ENCODE measurements around the gene TSSC4.

The TSSC4 gene

GRCh38 chr11:2402890-2403645 lies 2.5 kb downstream of the TSSC4 start:
- DNase-seq (ENCODE audit: low spot score): no peak
- POLR2A ChIA-PET (ENCODE audit: low non-redundant PET): no interaction called here
- CTCF ChIA-PET: interaction anchor here (6.3 kb wide), 1 partner anchor 17 kb away, joined by 50 read pairs; no protein-coding TSS in a partner anchor
- no peak overlapping the region for H3K27ac ChIP-seq
- TF ChIP-seq, protein P1, sequence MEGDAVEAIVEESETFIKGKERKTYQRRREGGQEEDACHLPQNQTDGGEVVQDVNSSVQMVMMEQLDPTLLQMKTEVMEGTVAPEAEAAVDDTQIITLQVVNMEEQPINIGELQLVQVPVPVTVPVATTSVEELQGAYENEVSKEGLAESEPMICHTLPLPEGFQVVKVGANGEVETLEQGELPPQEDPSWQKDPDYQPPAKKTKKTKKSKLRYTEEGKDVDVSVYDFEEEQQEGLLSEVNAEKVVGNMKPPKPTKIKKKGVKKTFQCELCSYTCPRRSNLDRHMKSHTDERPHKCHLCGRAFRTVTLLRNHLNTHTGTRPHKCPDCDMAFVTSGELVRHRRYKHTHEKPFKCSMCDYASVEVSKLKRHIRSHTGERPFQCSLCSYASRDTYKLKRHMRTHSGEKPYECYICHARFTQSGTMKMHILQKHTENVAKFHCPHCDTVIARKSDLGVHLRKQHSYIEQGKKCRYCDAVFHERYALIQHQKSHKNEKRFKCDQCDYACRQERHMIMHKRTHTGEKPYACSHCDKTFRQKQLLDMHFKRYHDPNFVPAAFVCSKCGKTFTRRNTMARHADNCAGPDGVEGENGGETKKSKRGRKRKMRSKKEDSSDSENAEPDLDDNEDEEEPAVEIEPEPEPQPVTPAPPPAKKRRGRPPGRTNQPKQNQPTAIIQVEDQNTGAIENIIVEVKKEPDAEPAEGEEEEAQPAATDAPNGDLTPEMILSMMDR (conservative IDR thresholded peaks at IDR 0.05; ENCODE audit: low read depth): no peak

GRCh38 chr11:2404735-2405196 lies 4.2 kb downstream of the TSSC4 start:
- TF ChIP-seq, protein P1 (conservative IDR thresholded peaks at IDR 0.05; ENCODE audit: low read depth): no peak
- CTCF ChIA-PET: interaction anchor here (0.5 to 6.3 kb wide), 2 partner anchors 15 to 859 kb away, joined by 3 to 50 read pairs; no protein-coding TSS in a partner anchor
- POLR2A ChIA-PET (ENCODE audit: low non-redundant PET): no interaction called here
- peak overlapping the region; percentile 17 for H3K27ac ChIP-seq
- DNase-seq (ENCODE audit: low spot score): no peak

DNA sequence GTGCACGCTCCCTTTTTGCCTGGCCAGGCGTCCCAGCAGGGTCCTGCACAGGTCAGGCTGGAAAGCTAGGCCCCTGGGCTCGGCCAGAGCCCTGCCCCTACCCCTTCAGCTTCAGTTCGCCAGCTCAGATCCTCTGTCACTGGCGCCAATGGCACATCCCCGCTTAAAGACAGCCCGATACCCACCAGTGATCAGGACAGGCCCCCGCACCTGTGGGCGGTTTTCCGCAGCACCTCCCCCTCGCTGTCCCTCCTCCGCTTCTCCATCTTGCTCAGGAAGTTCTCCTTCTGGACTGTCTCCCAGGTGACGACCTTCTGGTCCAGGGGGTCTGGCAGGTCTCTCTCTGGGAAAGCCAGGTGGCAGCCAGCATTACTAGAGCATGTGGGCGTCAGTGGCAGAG lies 5.9 kb downstream of the TSSC4 start:
- TF ChIP-seq, protein P1 (conservative IDR thresholded peaks at IDR 0.05; ENCODE audit: low read depth): no peak

GRCh38 chr11:2406878-2407410 lies 6.4 kb downstream of the TSSC4 start:
- CTCF ChIA-PET: interaction anchor here (1.1 to 7.1 kb wide), 2 partner anchors 13 to 102 kb away, joined by 3 to 36 read pairs; no protein-coding TSS in a partner anchor
- POLR2A ChIA-PET (ENCODE audit: low non-redundant PET): no interaction called here
- TF ChIP-seq, protein P1 (conservative IDR thresholded peaks at IDR 0.05; ENCODE audit: low read depth): no peak
- DNase-seq (ENCODE audit: low spot score): no peak
- no peak overlapping the region for H3K27ac ChIP-seq

More for the DNA sequence above, 5.9 kb downstream of the TSSC4 start:
- no peak overlapping the region for H3K27ac ChIP-seq
- ChIA-PET POLR2A (ENCODE audit: low non-redundant PET) (no interaction called here), CTCF (interaction anchor here (1.1 to 7.1 kb wide), 2 partner anchors 13 to 102 kb away, joined by 3 to 36 read pairs; no protein-coding TSS in a partner anchor)
- DNase-seq (ENCODE audit: low spot score): no peak

GRCh38 chr11:2408671-2409070 lies 8.1 kb downstream of the TSSC4 start:
- DNase-seq (ENCODE audit: low spot score): no peak
- no peak overlapping the region for H3K27ac ChIP-seq
- TF ChIP-seq, protein P1 (conservative IDR thresholded peaks at IDR 0.05; ENCODE audit: low read depth): no peak
- ChIA-PET POLR2A (ENCODE audit: low non-redundant PET) (no interaction called here), CTCF (interaction anchor here (0.6 to 7.1 kb wide), 2 partner anchors 11 to 235 kb away, joined by 3 to 36 read pairs; no protein-coding TSS in a partner anchor)

- ChIA-PET CTCF (interaction anchor here (0.6 to 7.1 kb wide), 2 partner anchors 11 to 235 kb away, joined by 3 to 36 read pairs; no protein-coding TSS in a partner anchor), POLR2A (ENCODE audit: low non-redundant PET) (no interaction called here)
- DNase-seq (ENCODE audit: low spot score): no peak
- H3K27ac ChIP-seq: no peak overlapping the region
- TF ChIP-seq, protein P1 (conservative IDR thresholded peaks at IDR 0.05; ENCODE audit: low read depth): no peak
Measured at GRCh38 chr11:2409126-2409525, 8.6 kb downstream of the TSSC4 start.

Measured in RWPE1 (cell line).